ENCODE results near the gene OVOL3. TPM values are rescaled to one million over a fixed set of nuclear protein-coding genes. Genes with fewer than 3 reads are reported as not detected.
"Not testable (repeated sequence)": the region's sequence is repeated elsewhere in the genome, so short reads cannot be mapped to it uniquely, and the experiment has no call there.

Gene OVOL3
- not detected in 3 replicates for total RNA-seq
- long read RNA-seq = 0 reads

DNA sequence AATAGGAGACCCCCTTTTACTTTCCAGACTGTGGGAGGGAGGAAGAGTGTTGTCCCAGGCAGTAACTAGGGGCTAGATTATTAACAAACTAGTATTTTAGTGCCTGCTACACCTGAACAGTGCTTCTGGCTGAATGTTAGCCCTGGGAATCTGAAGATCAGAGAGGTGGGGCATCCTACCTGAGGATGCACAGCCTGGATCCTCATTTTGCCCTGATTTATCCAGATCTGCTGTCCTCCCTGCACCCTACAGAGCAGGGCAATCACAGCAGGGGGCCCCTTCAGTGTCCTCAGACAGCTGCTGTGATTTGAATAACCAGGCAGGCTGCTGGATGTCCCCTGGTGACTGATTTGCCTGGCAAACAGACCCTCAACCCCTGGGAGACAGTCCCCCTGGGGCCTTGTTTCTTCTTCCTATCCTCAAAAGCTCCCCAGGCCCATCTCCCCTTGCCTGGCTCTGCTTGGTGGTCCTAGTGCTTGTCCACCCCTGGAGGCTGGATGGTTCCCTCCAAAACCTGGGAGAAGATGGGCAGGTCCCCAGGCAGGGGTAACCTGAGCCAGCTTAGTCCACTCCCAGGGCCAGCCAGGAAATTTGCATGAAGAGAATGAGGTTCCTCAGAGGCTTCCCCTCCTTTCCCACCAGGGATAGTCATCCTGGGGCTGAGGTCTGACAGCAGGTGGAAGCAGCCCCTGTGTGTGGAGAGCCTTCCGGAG, at the start of gene OVOL3:
Gene OVOL3 (plus strand): TSS at position 657 of the 713 bp plus-strand sequence. CDS start 60 bp downstream, outside the sequence.
- H3K27me3 Mint-ChIP-seq (ENCODE audit: low read depth) = no peaks in the 10 kb centered on the region
- TF ChIP-seq, protein P1, sequence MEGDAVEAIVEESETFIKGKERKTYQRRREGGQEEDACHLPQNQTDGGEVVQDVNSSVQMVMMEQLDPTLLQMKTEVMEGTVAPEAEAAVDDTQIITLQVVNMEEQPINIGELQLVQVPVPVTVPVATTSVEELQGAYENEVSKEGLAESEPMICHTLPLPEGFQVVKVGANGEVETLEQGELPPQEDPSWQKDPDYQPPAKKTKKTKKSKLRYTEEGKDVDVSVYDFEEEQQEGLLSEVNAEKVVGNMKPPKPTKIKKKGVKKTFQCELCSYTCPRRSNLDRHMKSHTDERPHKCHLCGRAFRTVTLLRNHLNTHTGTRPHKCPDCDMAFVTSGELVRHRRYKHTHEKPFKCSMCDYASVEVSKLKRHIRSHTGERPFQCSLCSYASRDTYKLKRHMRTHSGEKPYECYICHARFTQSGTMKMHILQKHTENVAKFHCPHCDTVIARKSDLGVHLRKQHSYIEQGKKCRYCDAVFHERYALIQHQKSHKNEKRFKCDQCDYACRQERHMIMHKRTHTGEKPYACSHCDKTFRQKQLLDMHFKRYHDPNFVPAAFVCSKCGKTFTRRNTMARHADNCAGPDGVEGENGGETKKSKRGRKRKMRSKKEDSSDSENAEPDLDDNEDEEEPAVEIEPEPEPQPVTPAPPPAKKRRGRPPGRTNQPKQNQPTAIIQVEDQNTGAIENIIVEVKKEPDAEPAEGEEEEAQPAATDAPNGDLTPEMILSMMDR (IDR thresholded peaks at IDR 0.05) = no peak
- no peak within 1 kb of the TSS for H3K4me3 Mint-ChIP-seq (ENCODE audit: unreplicated experiment)
- DNase-seq (ENCODE audit: low spot score) = no peak
- peaks cover 14% of the 10 kb centered on the region for H3K4me1 Mint-ChIP-seq (ENCODE audit: low read depth)
- no peaks in the 10 kb centered on the region for H3K9me3 Mint-ChIP-seq (ENCODE audit: low read depth)
- peaks cover 5% of the 10 kb centered on the region for H3K36me3 Mint-ChIP-seq (ENCODE audit: low read depth)
- no peak within 1 kb of the TSS for H3K27ac Mint-ChIP-seq (ENCODE audit: unreplicated experiment)

DNA sequence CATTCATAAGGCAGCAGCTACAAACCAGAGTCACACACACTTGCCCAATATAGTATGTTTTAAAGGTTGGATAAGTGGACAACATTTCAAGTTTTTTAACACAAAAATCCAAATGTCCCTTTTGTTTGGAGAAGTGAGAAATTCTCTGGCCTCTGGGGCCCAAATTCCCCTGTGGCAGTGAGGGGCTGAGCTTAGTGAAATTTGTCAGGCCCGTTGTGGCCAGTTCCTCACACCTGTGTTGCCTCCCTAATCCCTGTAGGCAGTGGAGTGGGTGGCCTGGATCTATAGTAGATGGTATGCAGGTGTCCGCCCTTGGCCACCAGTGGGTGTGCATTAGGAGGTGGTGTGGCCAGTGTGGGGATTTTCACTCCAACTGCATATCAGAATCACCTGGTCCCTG, 49.6 kb upstream of the OVOL3 start:
- TF ChIP-seq, protein P1 (IDR thresholded peaks at IDR 0.05) = no peak
- H3K4me3 Mint-ChIP-seq (ENCODE audit: unreplicated experiment) = no peak overlapping the region
- H3K36me3 Mint-ChIP-seq (ENCODE audit: low read depth) = no peaks in the 10 kb centered on the region
- no peak for DNase-seq (ENCODE audit: low spot score)
- H3K4me1 Mint-ChIP-seq (ENCODE audit: low read depth) = no peaks in the 10 kb centered on the region
- H3K27me3 Mint-ChIP-seq (ENCODE audit: low read depth) = no peaks in the 10 kb centered on the region
- no peak overlapping the region for H3K27ac Mint-ChIP-seq (ENCODE audit: unreplicated experiment)
- no peaks in the 10 kb centered on the region for H3K9me3 Mint-ChIP-seq (ENCODE audit: low read depth)

DNA sequence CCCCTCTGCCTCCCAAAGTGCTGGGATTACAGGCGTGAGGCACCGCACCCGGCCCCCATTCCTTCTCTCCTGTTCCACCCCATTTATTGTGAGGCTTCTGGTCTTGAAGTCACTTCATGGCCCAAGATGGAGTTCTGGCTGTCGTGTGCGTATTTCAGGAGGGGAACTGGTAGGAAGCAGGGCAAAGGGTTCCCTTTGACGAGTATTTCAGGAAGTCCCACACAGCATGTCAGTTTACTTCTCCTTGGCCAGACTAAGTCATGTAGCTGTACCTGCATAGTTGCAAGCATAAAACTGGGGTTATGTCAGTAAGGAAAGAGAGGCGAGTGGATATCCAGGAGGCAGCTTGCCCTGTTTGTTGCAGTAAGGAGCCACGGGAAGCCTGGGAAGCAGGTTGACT, 46.1 kb upstream of the OVOL3 start:
- TF ChIP-seq, protein P1 (IDR thresholded peaks at IDR 0.05) = no peak
- H3K36me3 Mint-ChIP-seq (ENCODE audit: low read depth) = peaks cover 3% of the 10 kb centered on the region
- no peaks in the 10 kb centered on the region for H3K4me1 Mint-ChIP-seq (ENCODE audit: low read depth)
- no peak overlapping the region for H3K27ac Mint-ChIP-seq (ENCODE audit: unreplicated experiment)
- H3K9me3 Mint-ChIP-seq (ENCODE audit: low read depth) = no peaks in the 10 kb centered on the region
- no peak overlapping the region for H3K4me3 Mint-ChIP-seq (ENCODE audit: unreplicated experiment)
- H3K27me3 Mint-ChIP-seq (ENCODE audit: low read depth) = no peaks in the 10 kb centered on the region
- no peak for DNase-seq (ENCODE audit: low spot score)

DNA sequence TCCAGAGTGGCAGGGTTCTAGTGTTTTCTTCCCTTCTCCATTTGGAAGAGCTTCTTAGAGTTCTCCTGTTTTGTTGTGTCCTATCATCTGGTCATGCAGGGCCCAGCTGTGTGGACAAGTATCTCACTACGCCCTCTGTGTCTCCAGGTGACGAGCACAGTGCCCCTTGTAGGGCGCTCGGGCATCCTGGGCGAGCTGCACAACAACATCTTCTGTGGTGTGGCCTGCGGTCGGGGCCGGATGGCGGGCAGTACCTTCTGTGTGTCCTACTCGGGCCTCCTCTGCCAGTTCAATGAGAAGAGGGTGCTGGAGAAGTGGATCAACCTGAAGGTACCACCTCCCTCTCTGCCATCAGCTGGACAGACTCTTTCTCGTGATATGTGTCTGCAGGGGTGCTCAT, 43.3 kb upstream of the OVOL3 start:
- TF ChIP-seq, protein P1 (IDR thresholded peaks at IDR 0.05) = no peak
- no peaks in the 10 kb centered on the region for H3K27me3 Mint-ChIP-seq (ENCODE audit: low read depth)
- H3K36me3 Mint-ChIP-seq (ENCODE audit: low read depth) = peaks cover 7% of the 10 kb centered on the region
- H3K4me3 Mint-ChIP-seq (ENCODE audit: unreplicated experiment) = no peak overlapping the region
- H3K27ac Mint-ChIP-seq (ENCODE audit: unreplicated experiment) = no peak overlapping the region
- H3K4me1 Mint-ChIP-seq (ENCODE audit: low read depth) = peaks cover 5% of the 10 kb centered on the region
- H3K9me3 Mint-ChIP-seq (ENCODE audit: low read depth) = no peaks in the 10 kb centered on the region
- no peak for DNase-seq (ENCODE audit: low spot score)

DNA sequence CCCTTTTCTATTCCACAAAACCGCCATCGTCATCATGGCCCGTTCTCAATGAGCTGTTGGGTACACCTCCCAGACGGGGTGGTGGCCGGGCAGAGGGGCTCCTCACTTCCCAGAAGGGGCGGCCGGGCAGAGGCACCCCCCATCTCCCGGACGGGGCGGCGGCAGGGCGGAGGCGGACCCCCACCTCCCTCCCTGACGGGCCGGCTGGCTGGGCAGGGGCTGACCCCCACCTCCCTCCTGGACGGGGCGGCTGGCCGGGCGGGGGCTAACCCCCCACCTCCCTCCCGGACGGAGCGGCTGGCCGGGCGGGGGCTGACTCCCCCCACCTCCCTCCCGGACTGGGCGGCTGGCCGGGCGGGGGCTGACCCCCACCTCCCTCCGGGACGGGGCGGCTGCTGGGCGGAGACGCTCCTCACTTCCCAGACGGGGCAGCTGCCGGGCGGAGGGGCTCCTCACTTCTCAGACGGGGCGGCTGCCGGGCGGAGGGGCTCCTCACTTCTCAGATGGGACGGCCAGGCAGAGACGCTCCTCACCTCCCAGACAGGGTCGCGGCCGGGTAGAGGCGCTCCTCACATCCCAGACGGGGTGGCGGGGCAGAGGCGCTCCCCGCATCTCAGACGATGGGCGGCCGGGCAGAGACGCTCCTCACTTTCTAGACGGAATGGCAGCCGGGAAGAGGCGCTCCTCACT, 42.0 kb upstream of the OVOL3 start:
- H3K27ac Mint-ChIP-seq (ENCODE audit: unreplicated experiment); H3K4me3 Mint-ChIP-seq (ENCODE audit: unreplicated experiment); H3K9me3 Mint-ChIP-seq (ENCODE audit: low read depth); H3K4me1 Mint-ChIP-seq (ENCODE audit: low read depth); DNase-seq (ENCODE audit: low spot score); H3K27me3 Mint-ChIP-seq (ENCODE audit: low read depth): not testable (repeated sequence)
- H3K36me3 Mint-ChIP-seq (ENCODE audit: low read depth) = peaks cover 12% of the 10 kb centered on the region

All from chondrocyte (in vitro differentiated cells).